Fibroblast of mammary gland (primary cell): ENCODE measurements around the gene CD248.
A peak's percentile ranks its signal among the peaks of the same experiment; 100 is the strongest.

Experiments used
- DNase-seq: peaks from one replicate; pipeline ENCODE4 v3.0.0-alpha.2; 2010; ENCODE audit warnings: low read depth
- H3K4me3 ChIP-seq: 2 replicates; pipeline ENCODE4 v1.5.1; 2011; ENCODE audit warnings: low read depth, mild to moderate bottlenecking, low read length, moderate library complexity; ENCODE audit not compliant: control insufficient read depth
- TF ChIP-seq, protein P1 (sequence below): conservative IDR thresholded peaks from 2 replicates; pipeline ENCODE4 v1.5.1; 2011; ENCODE audit warnings: low read depth, low read length, inconsistent platforms; ENCODE audit not compliant: control insufficient read depth, insufficient read depth

Gene CD248

DNA sequence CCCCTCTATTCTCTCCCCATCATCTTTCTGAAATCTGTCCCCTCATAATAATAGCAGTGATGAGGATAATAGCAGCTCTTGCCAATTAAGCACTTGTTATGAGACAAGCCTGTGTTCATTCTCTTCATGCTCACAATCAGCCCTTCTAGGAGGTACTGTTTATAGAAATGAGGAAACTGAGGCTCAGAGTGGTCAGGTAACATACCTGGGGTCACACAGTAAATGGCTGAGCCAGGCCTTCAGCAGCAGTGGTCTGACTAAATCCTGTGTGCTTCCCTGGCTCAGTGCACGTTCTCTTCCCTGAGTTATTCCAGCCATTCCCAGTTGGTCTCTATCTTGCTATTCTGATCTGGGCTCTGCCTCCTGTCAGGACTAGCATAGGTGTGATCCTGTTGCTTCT is 42.6 kb downstream of the CD248 start:
- TF ChIP-seq, protein P1, sequence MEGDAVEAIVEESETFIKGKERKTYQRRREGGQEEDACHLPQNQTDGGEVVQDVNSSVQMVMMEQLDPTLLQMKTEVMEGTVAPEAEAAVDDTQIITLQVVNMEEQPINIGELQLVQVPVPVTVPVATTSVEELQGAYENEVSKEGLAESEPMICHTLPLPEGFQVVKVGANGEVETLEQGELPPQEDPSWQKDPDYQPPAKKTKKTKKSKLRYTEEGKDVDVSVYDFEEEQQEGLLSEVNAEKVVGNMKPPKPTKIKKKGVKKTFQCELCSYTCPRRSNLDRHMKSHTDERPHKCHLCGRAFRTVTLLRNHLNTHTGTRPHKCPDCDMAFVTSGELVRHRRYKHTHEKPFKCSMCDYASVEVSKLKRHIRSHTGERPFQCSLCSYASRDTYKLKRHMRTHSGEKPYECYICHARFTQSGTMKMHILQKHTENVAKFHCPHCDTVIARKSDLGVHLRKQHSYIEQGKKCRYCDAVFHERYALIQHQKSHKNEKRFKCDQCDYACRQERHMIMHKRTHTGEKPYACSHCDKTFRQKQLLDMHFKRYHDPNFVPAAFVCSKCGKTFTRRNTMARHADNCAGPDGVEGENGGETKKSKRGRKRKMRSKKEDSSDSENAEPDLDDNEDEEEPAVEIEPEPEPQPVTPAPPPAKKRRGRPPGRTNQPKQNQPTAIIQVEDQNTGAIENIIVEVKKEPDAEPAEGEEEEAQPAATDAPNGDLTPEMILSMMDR, result no peak
- no peak for DNase-seq
- H3K4me3 ChIP-seq, result no peak overlapping the region

GRCh38 chr11:66272596-66272995 is 44.2 kb downstream of the CD248 start:
- H3K4me3 ChIP-seq, result no peak overlapping the region
- TF ChIP-seq, protein P1, result no peak
- DNase-seq, result no peak

DNA sequence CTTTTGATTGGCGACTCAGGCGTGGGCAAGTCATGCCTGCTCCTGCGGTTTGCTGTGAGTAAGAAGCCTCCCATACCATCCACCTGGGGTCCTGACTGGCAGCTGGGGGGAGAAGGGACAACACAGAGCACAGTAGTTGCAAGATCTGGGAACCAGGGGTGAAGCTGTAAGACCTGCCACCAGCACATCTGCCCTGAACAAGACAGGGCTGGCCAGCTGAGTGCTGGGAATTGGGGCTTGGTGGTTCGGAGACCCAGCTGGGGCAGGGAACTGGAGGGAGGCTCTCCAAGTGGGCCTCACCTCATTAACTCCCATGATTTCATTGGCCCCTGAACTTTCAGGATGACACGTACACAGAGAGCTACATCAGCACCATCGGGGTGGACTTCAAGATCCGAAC is 45.0 kb downstream of the CD248 start:
- DNase-seq, result no peak
- TF ChIP-seq, protein P1, result no peak
- no peak overlapping the region for H3K4me3 ChIP-seq

DNA sequence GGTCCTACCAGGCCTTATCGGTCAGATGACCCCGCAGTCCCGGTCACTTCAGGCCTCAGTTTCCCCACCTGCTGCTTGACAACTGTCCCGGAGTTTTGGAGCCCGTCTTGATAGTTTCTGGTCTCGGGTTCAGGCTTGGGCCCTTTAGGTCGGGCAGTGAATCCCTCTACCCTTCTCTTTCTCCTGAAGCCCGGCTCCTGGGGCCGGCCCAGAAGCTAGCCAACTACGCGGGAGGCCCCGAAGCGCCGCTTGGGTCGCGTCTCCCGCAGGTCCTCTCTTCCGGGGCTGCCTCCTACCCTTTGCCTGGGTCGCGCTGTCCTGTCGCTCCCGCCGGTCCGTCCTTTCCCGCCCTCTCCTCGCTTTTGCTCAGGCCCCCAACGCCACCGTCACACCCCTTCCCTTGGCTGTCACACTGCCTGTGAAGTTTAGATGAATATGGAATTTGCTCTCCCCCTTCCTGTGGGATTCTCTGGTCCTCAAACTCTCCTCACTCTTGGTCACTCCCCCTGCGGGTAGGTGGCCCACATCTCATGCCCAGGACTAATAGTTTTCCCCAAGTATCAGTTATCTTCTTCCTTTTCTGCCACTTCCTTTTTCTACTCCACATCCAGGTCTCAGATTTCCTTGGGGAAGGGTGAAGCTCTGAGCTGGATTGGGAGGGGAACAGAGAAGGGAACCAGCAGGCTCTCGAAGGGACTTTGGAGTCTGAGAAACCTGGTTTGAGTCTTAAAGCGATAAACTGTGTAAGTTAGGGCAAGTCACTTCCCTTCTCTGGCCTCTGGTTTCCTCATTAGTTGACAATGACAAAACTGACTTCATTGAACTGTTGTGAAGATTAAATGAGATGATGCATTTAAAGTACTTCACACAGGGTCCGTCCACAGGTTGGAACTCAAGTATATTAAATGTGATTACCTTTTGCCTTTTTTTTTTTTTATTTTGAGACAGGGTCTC is 47.6 kb downstream of the CD248 start:
- peak; percentile 34 for DNase-seq
- peak overlapping the region; percentile 97 for H3K4me3 ChIP-seq
- TF ChIP-seq, protein P1, result peak; percentile 30

- TF ChIP-seq, protein P1, result no peak
- peak within 1 kb of the TSS; percentile 97 for H3K4me3 ChIP-seq
- peak; percentile 99 for DNase-seq
Observed at GRCh38 chr11:66268244-66268951, 48.4 kb downstream of the CD248 start, which contains the start of gene RAB1B. Gene RAB1B (plus strand): TSS chr11:66268639. CDS start chr11:66268680, 41 bp downstream.

- DNase-seq, result peak; percentile 76
- peak overlapping the region; percentile 63 for H3K4me3 ChIP-seq
- TF ChIP-seq, protein P1, result no peak
Observed at GRCh38 chr11:66267379-66268243, 49.2 kb downstream of the CD248 start.
